ENCODE measurements around the gene DSG1.

DNA sequence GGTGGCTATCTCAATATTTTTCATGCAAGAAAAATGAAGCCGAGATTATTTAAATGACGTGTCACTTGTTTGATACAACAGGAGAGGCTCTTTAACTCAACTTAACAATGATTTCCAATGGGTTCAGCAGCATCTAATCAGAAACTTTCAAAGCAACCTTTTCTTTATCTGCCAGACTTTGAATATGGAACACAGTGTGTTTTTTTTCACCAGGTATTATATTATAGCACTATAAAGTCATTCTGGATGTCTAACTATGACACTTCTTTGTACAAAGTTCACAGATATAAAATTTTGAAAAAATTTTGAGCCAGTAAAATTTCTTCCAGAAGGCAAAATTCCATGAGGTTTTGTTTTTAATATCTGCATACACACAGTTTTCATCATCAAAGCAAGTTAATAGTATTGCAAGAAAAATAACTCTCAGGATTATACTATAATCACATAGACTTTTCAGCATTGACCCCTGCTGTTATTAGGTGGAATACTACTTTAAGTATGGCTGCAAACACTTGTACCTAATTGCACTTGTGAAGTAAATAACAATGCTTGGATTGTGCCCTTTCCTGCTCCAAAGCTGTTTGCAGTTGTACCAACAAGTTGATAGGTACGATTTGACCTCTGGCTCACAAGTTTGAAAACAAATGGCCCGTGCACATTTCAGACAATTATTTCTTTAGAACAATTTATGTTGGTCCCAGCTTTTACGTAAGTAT lies 44.0 kb upstream of the DSG1 start:
- TF ChIP-seq EZH2phosphoT487 (conservative IDR thresholded peaks at IDR 0.05; ENCODE audit: low read length) = no peak
- TF ChIP-seq, protein P1, sequence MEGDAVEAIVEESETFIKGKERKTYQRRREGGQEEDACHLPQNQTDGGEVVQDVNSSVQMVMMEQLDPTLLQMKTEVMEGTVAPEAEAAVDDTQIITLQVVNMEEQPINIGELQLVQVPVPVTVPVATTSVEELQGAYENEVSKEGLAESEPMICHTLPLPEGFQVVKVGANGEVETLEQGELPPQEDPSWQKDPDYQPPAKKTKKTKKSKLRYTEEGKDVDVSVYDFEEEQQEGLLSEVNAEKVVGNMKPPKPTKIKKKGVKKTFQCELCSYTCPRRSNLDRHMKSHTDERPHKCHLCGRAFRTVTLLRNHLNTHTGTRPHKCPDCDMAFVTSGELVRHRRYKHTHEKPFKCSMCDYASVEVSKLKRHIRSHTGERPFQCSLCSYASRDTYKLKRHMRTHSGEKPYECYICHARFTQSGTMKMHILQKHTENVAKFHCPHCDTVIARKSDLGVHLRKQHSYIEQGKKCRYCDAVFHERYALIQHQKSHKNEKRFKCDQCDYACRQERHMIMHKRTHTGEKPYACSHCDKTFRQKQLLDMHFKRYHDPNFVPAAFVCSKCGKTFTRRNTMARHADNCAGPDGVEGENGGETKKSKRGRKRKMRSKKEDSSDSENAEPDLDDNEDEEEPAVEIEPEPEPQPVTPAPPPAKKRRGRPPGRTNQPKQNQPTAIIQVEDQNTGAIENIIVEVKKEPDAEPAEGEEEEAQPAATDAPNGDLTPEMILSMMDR (IDR thresholded peaks at IDR 0.05; ENCODE audit: insufficient read depth, low read length, poor library complexity, severe bottlenecking) = no peak

Measured in SU-DHL-6 (cell line).